GM19239 (cell line): ENCODE results near the gene DARS2.
"Not testable (repeated sequence)": the region's sequence is repeated elsewhere in the genome, so short reads cannot be mapped to it uniquely, and the experiment has no call there.

Experiments
- DNase-seq: peaks from one replicate; pipeline ENCODE4 v3.0.0; 2011; ENCODE audit warnings: low spot score; ENCODE audit not compliant: insufficient read length
- FAIRE-seq: peaks from 2 replicates; lab custom pipeline; 2011; peaks lifted over from hg19 to GRCh38; lab: Jason Lieb, UNC

Gene DARS2

DNA sequence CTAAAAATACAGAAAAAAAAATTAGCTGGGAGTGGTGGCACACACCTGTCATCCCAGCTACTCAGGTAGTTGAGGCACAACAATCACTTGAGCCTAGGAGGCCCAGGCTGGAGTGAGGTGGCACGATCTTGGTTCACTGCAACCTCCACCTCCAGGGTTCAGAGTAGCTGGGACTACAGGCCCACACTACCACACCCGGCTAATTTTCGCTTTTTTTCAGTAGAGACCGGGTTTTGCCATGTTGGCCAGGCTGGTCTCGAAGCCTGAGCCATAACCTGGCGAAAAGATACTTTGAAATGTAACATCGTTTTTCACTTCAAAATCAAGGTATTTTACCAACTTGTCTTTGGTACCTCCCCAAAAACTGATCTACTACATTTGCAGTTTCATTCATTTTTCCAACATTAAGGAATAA lies 37.3 kb downstream of the DARS2 start:
- FAIRE-seq (no peak), DNase-seq (no peak)

- not testable (repeated sequence) for FAIRE-seq, DNase-seq
Measured at GRCh38 chr1:173862146-173862768, 37.8 kb downstream of the DARS2 start.

DNA sequence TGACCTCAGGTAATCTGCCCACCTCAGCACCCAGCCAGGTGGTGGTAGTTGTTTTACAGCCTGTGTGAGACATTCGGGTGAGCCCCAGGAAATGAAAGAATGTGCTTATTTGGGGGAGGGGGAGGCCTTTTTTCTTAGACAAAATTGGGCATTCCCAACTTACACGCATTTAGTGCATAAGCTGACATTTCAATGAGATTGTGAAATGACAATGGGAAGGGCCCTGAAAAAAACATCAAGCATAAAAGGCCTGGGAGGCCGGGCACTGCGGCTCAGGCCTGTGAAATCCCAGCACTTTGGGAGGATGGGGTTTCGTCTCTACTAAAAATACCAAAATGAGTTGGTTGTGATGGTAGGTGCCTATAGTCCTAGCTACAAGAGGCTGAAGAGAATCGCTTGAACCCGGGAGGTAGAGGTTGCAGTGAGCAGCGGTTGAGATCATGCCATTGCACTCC lies 38.3 kb downstream of the DARS2 start:
- DNase-seq (no peak), FAIRE-seq (no peak)

DNA sequence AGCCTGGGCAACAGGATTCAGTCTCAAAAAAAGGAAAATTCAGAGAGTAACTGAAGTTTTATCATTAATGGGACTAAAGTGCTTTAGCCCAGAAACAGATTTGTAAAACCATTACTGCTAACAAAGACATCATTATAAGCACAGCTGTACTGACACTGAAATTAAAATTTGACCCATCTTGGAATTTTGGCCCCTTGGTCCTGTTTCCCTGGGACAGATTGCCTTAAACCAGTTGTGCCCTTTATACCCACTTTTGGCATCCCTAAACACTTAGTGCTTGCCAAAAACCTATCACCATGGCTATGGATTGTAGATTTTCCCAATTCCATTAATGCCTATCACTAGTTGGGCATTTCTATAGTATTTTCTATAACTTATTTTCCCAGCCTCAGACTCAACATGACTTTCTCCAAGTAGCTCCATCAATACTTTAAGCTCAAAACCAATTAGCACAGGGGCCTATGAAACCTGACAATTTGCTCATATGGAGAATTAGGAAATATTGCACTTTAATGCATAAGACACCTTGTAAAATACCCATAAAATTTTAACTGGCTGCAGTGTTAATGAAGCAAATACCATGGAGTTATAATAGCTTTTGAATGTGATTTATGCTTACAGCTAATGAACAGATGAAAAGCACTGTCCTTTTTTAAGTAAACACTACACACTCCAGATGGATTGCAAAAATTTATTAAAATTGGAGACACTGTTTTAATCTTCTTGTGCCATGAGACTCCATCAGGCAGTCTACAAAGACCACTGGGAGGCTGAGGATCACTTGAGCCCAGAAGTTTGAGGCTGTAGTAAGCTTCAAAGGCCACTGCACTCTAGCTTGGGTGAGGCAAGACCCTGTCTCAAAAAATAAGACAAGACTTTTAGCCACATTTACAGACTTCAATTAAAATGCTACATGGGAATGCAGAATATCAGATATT lies 39.0 kb downstream of the DARS2 start:
- FAIRE-seq = no peak
- no peak for DNase-seq

DNA sequence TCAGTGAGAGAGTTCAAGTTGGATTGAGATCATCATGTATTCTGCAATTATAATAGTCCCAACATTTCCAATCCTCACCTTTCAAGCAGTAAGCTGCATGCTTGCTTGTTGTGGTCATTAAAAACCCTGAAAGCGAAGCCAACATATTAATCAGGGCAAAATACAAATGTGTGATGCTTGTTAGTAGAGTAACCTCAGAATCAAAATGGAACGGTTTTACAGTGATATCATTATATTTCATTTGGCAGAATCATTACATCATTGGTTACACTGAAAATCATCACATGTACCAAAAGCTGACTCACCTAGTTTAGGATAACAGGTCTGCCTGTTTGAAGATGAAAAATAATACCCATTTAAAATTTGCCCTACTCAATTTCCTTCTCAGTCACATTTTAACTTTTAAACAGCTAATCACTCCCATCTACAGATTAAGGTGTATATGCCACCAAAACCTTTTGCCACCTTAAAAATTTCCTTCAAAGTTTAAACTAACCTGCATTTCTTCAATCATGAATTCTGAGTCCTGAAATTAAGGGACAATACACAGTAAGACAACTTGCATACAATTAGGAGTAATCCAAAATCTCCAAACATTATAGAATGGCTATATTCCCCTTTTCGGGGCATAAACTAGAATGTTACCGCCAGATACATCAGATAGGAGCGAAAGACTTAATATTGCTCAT lies 39.9 kb downstream of the DARS2 start:
- FAIRE-seq (no peak), DNase-seq (no peak)

GRCh38 chr1:173865468-173866164 lies 41.1 kb downstream of the DARS2 start:
- no peak for DNase-seq
- no peak for FAIRE-seq

- DNase-seq (no peak), FAIRE-seq (no peak)
Measured at GRCh38 chr1:173866413-173867115, 42.1 kb downstream of the DARS2 start.

DNA sequence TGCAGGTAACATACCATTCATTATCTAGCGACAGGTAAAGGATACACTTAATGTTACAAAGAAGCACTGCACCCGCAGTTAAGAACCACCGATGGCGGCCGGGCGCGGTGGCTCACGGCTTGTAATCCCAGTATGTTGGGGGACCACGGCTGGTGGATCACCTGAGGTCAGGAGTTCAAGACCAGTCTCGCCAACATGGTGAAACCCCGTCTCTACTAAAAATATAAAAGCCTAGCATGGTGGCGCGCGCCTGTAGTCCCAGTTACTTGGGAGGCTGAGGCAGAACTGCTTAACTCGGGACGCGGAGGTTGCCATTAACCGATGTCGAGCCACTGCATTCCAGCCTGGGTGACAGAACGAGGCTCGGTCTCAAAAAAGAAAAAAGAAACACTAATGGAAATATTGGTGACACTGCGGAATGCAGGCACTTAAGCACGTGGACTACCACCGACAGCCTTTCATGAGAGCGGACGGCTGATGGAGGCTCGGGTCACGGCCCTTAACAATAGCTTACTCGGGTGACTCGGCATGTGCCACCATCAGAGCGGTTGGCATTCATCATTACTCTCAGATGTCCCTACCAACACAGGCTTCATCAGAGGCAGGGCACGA lies 42.8 kb downstream of the DARS2 start:
- DNase-seq = no peak
- peak; percentile 11 for FAIRE-seq

GRCh38 chr1:173867753-173868265 lies 43.3 kb downstream of the DARS2 start, which contains the start of gene GAS5:
Gene GAS5 (minus strand): TSS chr1:173867989.
- DNase-seq (peak; percentile 58), FAIRE-seq (peak; percentile 96)

DNA sequence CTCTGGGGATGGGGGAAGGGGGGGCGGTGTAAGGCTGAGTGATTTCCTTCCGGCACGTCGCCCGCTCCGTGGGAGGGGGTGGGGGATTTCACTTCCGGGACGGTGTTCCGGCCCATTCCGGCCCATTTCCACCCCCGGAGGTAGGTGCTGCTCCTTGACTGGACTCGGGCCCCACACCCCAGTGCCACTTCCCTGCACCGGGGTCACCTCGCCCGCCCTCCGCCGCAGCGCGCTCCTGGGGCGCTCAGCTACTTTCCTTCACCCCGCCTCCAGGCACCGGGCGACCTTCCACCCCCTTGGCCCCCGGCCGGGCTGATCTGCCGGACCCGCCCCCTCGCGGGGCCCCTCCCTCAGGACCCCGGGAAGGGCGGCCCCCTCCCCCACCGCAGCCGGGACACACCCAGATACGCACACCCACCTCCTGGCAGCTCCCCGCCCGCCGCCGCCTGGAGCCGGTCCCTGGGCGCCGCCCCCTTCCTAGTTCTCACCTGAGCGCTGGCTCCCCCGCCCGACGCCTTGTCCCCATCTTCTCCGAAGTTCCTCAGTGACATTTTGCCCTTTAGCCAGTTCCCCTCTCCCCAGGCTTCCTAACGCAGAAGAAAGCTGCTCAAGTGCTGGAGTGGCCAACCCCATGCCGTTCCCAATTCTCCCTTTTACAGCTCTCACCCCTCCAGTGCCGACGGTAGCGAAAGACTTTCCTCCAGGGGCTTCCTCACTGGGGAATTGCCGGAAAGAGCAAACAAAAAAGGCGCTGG lies 44.0 kb downstream of the DARS2 start, which contains the start of gene ZBTB37:
TSS of gene ZBTB37 (plus strand) at position 115 of the 755 bp plus-strand sequence. CDS start 1,846 bp downstream, outside the sequence.
- DNase-seq (peak; percentile 60), FAIRE-seq (no peak)

DNA sequence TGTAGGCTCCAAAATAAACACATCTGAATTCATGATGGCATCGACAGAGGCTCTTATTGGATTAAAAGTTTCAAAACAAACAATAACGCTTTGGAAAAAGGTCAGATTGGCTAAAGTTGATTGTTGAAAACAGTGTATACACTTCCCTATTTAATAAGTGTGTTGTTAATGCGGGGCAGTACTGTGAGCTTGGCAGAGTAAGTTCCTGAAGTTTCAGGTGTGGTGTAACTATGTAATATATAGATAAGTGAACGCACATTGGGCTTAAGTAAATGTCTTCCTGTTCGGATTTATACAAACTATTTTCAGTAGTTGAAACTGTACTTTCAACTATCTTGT lies 44.5 kb downstream of the DARS2 start:
- FAIRE-seq (peak; percentile 18), DNase-seq (no peak)

GRCh38 chr1:173870252-173871075 lies 46.0 kb downstream of the DARS2 start:
- peak; percentile 66 for FAIRE-seq
- DNase-seq = no peak

GRCh38 chr1:173871091-173871490 lies 46.6 kb downstream of the DARS2 start:
- FAIRE-seq = no peak

DNA sequence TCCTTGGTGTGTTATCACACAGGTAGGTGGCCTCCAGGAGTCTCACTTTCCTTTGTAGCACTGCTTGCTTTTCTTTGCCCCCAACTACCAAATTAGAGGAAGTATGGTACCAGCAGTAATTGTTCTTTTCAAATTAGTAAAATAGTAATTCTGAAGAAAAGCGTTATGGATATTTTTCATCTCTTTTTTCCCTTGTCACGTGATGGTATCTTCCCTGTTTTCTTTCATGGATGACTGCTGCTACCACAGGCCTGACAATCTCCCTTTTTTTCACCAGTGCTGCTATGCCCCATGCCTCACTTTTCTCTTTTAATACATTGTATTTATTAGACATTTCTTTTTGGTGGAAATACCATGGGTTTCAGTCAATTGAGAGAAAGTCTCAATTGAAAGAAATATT lies 47.0 kb downstream of the DARS2 start:
- DNase-seq (no peak), FAIRE-seq (no peak)

More at GRCh38 chr1:173871091-173871490, 46.6 kb downstream of the DARS2 start:
- DNase-seq = no peak

- FAIRE-seq = no peak
- DNase-seq = no peak
Measured at GRCh38 chr1:173876732-173877131, 52.3 kb downstream of the DARS2 start.

GRCh38 chr1:173878251-173878650 lies 53.8 kb downstream of the DARS2 start:
- DNase-seq (no peak), FAIRE-seq (no peak)

- DNase-seq, FAIRE-seq: not testable (repeated sequence)
Measured at GRCh38 chr1:173881117-173881516, 56.6 kb downstream of the DARS2 start.
